GM23338 (cell line): ENCODE results near the gene MAP1LC3B.

Experiments used
- CREB1 ChIP-seq: fragments of 250-450 bp; sonication (Bioruptor Pico); IDR thresholded peaks from 2 replicates; pipeline ENCODE4 v1.5.0; 2020; ENCODE audit warnings: low read depth, mild to moderate bottlenecking, moderate library complexity
- EZH2 ChIP-seq: fragments of 200-600 bp; sonication (generic); IDR thresholded peaks from one replicate; pipeline ENCODE4 v1.8.0; 2017; ENCODE audit warnings: antibody characterized with exemption, mild to moderate bottlenecking, low read depth; ENCODE audit not compliant: unreplicated experiment
- POLR2AphosphoS5 ChIP-seq: IDR thresholded peaks from 2 replicates; pipeline ENCODE4 v1.6.1; 2016; ENCODE audit warnings: antibody characterized with exemption, low read depth
- TF ChIP-seq, protein P1 (sequence below), 2 experiments: fragments of 200-600 bp in 1 of 2; sonication (generic) in 1 of 2; conservative IDR thresholded peaks; 2 replicates each; pipeline versions ENCODE4 v1.5.1 to v1.6.1; 2016 to 2017; ENCODE audit warnings: antibody characterized with exemption in 2 of 2, low read depth in 2 of 2, mild to moderate bottlenecking in 2 of 2, moderate library complexity in 1 of 2
- TF ChIP-seq, protein P2 (sequence below): IDR thresholded peaks from 2 replicates; pipeline ENCODE4 v1.6.1; 2016; ENCODE audit warnings: antibody characterized with exemption
- TF ChIP-seq, protein P3 (sequence below): IDR thresholded peaks from one replicate; pipeline ENCODE4 v1.6.1; 2018; ENCODE audit warnings: antibody characterized with exemption; ENCODE audit not compliant: unreplicated experiment

DNA sequence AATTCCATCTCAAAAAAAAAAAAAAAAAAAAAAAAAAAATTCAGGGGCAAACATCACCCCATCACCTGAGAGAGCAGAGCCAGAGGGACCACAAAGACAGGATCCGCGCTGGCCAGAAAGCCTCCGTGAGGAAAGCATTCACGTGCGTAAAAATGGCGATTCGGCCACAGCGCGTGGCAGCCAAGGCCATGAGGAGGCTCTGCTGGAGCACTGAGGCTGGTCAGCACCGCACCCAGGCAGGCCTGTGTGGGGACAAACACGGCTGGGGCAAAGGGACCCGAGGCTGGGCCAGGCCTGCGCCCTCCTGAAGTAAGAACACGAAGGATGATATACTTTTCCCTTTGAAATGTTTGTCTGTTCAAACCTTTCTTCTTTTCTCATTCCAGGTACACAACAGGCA, 45.2 kb downstream of the MAP1LC3B start:
- TF ChIP-seq, protein P1, sequence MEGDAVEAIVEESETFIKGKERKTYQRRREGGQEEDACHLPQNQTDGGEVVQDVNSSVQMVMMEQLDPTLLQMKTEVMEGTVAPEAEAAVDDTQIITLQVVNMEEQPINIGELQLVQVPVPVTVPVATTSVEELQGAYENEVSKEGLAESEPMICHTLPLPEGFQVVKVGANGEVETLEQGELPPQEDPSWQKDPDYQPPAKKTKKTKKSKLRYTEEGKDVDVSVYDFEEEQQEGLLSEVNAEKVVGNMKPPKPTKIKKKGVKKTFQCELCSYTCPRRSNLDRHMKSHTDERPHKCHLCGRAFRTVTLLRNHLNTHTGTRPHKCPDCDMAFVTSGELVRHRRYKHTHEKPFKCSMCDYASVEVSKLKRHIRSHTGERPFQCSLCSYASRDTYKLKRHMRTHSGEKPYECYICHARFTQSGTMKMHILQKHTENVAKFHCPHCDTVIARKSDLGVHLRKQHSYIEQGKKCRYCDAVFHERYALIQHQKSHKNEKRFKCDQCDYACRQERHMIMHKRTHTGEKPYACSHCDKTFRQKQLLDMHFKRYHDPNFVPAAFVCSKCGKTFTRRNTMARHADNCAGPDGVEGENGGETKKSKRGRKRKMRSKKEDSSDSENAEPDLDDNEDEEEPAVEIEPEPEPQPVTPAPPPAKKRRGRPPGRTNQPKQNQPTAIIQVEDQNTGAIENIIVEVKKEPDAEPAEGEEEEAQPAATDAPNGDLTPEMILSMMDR (conservative IDR thresholded peaks at IDR 0.05; ENCODE audit: low read depth in 2 of 2), result no peak
- TF ChIP-seq POLR2AphosphoS5 (no peak), CREB1 (CRISPR knock-in tag) (no peak), EZH2 (no peak)
- TF ChIP-seq, protein P2, sequence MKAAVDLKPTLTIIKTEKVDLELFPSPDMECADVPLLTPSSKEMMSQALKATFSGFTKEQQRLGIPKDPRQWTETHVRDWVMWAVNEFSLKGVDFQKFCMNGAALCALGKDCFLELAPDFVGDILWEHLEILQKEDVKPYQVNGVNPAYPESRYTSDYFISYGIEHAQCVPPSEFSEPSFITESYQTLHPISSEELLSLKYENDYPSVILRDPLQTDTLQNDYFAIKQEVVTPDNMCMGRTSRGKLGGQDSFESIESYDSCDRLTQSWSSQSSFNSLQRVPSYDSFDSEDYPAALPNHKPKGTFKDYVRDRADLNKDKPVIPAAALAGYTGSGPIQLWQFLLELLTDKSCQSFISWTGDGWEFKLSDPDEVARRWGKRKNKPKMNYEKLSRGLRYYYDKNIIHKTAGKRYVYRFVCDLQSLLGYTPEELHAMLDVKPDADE, result no peak
- TF ChIP-seq, protein P3, sequence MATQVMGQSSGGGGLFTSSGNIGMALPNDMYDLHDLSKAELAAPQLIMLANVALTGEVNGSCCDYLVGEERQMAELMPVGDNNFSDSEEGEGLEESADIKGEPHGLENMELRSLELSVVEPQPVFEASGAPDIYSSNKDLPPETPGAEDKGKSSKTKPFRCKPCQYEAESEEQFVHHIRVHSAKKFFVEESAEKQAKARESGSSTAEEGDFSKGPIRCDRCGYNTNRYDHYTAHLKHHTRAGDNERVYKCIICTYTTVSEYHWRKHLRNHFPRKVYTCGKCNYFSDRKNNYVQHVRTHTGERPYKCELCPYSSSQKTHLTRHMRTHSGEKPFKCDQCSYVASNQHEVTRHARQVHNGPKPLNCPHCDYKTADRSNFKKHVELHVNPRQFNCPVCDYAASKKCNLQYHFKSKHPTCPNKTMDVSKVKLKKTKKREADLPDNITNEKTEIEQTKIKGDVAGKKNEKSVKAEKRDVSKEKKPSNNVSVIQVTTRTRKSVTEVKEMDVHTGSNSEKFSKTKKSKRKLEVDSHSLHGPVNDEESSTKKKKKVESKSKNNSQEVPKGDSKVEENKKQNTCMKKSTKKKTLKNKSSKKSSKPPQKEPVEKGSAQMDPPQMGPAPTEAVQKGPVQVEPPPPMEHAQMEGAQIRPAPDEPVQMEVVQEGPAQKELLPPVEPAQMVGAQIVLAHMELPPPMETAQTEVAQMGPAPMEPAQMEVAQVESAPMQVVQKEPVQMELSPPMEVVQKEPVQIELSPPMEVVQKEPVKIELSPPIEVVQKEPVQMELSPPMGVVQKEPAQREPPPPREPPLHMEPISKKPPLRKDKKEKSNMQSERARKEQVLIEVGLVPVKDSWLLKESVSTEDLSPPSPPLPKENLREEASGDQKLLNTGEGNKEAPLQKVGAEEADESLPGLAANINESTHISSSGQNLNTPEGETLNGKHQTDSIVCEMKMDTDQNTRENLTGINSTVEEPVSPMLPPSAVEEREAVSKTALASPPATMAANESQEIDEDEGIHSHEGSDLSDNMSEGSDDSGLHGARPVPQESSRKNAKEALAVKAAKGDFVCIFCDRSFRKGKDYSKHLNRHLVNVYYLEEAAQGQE, result no peak
